Tibial artery (tissue), 4 donors: Measurements from ENCODE around the gene SCGB2A2.

Source experiments
- DNase-seq, 2 donors: peaks; one replicate each; pipeline ENCODE4 v3.0.0-alpha.2; 2019
- H3K27ac ChIP-seq, 2 donors: fragments of 200-600 bp; sonication (generic) in 1 of 2; 1 replicate in 1 of 2; 2 replicates in 1 of 2; pipeline ENCODE4 v1.5.1; 2018 to 2019; ENCODE audit warnings: mild to moderate bottlenecking in 1 of 2
- H3K27me3 ChIP-seq, 2 donors: fragments of 200-600 bp; sonication (generic) in 1 of 2; one replicate each; pipeline versions ENCODE4 v1.5.1 to v1.6.0; 2016 to 2019
- H3K36me3 ChIP-seq, 3 donors: fragments of 200-600 bp; sonication (generic) in 2 of 3; one replicate each; pipeline ENCODE4 v1.5.1; 2016 to 2019; ENCODE audit warnings: mild to moderate bottlenecking in 2 of 3
- H3K4me1 ChIP-seq, 4 donors: fragments of 200-600 bp; sonication (generic) in 2 of 4; 1 replicate in 3 of 4; 2 replicates in 1 of 4; pipeline ENCODE4 v1.5.1; 2016 to 2019
- H3K4me3 ChIP-seq, 2 donors: fragments of 200-600 bp; sonication (generic) in 1 of 2; 1 replicate in 1 of 2; 2 replicates in 1 of 2; pipeline ENCODE4 v1.5.1; 2018 to 2019; ENCODE audit warnings: mild to moderate bottlenecking in 2 of 2
- H3K9me3 ChIP-seq, 3 donors: fragments of 200-600 bp; sonication (generic) in 1 of 3; one replicate each; pipeline ENCODE4 v1.5.1; 2016 to 2019
- CTCF ChIP-seq, 2 experiments: fragments of 200-600 bp in 1 of 2; fragments of 450-650 bp in 1 of 2; IDR thresholded peaks; one replicate each; pipeline ENCODE4 v1.5.1; 2017 to 2019; ENCODE audit warnings: antibody characterized with exemption in 2 of 2, mild to moderate bottlenecking in 1 of 2, moderate library complexity in 1 of 2
- intact Hi-C: fragments of 100-400 bp; cut with DNase I; formaldehyde crosslinking; loops from one replicate; pipeline ENCODE4 v1.15.0; 2023; ENCODE audit warnings: low total_unique reads

SCGB2A2 gene

GRCh38 chr11:62315431-62315830 lies 45.5 kb downstream of the SCGB2A2 start:
- H3K4me3 ChIP-seq, result no peak overlapping the region
- H3K27me3 ChIP-seq, result peaks cover 0 to 26% of the 10 kb centered on the region in 2 donors
- H3K27ac ChIP-seq, result no peak overlapping the region
- DNase-seq, result no peak
- H3K4me1 ChIP-seq, result peaks cover 0 to 7% (median 0%) of the 10 kb centered on the region in 4 donors
- H3K36me3 ChIP-seq, result no peaks in the 10 kb centered on the region
- intact Hi-C loops, result loop anchor here (5.0 kb wide), 1 partner anchor 148 kb away; no protein-coding TSS in a partner anchor
- no peak for TF ChIP-seq CTCF (IDR thresholded peaks at IDR 0.05)
- no peaks in the 10 kb centered on the region for H3K9me3 ChIP-seq

- intact Hi-C loops, result no loop called here
- Histone ChIP-seq H3K27me3 (peaks cover 0 to 14% of the 10 kb centered on the region in 2 donors), H3K27ac (no peak overlapping the region)
These were observed 52.6 kb downstream of the SCGB2A2 start for GRCh38 chr11:62322524-62322923.

More at GRCh38 chr11:62322524-62322923, 52.6 kb downstream of the SCGB2A2 start:
- Histone ChIP-seq H3K9me3 (no peaks in the 10 kb centered on the region), H3K36me3 (no peaks in the 10 kb centered on the region), H3K4me1 (no peaks in the 10 kb centered on the region), H3K4me3 (no peak overlapping the region)
- DNase-seq, result no peak
- no peak for TF ChIP-seq CTCF (IDR thresholded peaks at IDR 0.05)
